Amniotic epithelial cell (primary cell): Measurements from ENCODE around the gene TNRC6A.
A peak's percentile ranks its signal among the peaks of the same experiment; 100 is the strongest.
"Not testable (repeated sequence)": the region's sequence is repeated elsewhere in the genome, so short reads cannot be mapped to it uniquely, and the experiment has no call there.

ENCODE experiments used
- DNase-seq: peaks from one replicate; pipeline ENCODE4 v3.0.0-alpha.2; 2010; ENCODE audit warnings: low read depth

TNRC6A gene

DNA sequence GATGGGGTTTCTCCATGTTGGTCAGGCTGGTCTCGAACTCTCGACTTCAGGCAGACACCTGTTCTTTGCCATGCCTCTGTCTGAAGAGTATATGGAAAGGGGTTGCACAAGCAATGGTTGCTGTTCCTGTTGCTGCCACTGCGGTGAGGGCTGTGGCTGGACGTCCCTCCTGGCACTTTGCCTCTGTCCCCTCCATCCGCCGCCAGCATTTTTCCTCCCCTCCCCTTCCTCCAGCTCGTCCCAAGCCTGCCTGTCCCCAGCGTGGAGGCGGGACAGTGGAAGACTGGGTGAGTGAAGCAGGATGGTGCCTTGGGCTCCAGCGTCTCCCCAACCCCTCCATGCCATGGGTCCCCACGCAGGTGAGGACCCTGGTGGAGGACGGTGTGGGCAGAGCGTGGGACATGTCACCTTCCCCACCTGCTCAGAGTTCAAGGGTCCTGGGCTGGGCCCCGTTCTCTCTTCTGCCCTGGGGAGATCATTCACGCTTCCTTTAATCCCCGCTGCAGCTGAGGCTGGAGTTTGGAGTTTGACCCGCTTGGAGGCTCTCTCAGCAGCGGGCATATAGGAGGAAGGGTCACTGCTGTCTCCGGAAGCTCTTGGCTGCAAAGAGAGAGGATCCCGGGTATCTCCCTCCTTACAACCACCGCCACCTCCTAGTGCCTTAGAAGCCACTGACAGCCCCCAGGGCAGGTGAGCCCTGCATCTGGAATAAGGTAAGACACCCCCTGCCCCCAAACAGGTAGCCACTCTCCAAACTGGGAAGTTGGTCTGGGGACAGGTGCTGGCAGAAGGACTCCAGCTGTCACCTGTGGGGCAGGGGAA, 116.5 kb downstream of the TNRC6A start, which contains the start of gene SLC5A11:
Gene SLC5A11 (plus strand): TSS at position 238 of the 822 bp plus-strand sequence. CDS start 12,681 bp downstream, outside the sequence.
- DNase-seq, result no peak

DNA sequence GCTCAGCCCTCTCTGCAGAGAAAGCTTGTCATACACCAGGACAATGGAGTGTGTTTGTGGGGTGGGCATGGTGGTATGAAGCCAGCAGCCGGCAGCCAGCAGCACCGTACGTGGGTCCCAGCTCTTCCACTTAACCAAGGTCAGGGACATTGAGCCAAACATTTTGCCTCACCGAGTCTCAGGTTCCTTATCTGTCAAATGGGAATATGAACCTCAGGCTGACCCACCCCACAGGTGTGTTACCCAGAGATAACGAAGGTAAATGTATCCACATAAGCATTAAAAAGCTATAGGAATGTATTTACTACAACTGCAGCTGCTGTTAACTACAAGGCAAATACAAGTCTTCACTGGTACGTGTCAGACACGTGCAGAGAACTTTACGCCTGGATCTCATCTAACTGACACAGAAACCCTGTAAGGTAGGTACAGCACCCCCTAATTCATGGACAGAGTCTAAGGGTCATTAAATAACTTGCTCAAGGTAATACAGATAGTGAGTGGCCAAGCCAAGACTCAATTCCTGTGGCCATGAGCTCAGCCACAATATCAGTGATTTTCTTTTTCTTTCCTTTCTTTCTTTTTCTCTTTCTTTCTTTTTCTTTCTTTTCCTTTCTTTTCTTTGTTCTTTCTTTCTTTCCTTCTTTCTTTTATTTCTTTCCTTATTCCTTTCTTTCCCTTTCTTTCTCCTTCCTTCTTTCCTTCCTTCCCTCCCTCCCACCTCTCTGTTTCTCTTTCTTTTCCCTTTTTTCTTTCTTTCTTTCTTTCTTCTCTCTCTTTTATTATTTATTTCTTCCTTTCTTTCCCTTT, 117.3 kb downstream of the TNRC6A start:
- DNase-seq, result no peak

DNA sequence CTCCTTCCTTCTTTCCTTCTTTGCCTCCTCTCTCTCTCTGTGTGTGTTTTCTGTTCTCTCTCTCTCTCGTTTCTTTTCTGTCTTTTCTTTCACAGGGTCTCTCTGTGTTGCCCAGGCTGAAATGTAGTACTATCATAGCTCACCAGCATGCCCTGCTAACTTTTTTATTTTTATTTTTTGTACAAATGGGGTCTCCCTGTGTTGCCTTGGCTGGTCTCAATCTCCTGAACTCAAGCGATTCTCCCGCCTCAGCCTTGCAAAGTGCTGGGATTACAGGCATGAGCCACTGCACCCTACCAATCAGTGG, 117.9 kb downstream of the TNRC6A start:
- no peak for DNase-seq

DNA sequence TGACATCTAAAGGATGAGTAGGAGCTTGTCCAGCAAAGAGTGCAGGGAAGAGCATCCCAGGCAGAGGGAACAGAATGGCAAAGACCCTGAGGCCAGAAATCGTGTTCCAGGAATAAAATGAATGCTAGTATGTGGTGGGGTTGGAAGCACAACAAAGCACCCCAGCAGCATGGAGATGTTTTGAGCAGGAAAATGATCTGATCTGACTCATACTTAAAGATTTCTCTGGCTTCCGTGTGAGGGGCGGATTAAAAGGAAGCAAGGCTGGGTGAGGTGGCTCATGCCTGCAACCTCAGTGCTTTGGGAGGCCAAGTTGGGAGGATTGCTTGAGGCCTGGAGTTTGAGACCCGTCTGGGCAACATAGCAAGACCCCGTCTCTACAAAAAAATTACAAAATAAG, 118.6 kb downstream of the TNRC6A start:
- peak; percentile 75 for DNase-seq

DNA sequence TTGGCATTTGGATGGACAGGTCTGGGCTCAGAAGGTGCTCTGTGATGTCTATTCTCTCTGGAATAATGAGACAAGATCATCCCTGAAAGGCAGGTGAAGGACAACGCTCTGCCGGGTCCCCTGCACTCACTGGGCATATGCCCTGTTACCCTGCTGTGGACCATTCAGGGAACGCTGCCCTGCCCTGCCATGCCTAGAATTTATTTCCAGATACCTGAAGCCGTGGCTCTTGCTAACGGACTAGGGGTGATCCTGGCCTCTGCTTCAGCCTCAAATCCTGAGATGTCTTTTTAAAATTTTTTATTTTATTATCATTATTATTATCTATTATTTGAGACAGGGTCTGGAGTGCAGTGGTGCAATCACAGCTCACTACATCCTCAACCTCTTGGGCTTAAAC, 120.2 kb downstream of the TNRC6A start:
- DNase-seq, result no peak

DNA sequence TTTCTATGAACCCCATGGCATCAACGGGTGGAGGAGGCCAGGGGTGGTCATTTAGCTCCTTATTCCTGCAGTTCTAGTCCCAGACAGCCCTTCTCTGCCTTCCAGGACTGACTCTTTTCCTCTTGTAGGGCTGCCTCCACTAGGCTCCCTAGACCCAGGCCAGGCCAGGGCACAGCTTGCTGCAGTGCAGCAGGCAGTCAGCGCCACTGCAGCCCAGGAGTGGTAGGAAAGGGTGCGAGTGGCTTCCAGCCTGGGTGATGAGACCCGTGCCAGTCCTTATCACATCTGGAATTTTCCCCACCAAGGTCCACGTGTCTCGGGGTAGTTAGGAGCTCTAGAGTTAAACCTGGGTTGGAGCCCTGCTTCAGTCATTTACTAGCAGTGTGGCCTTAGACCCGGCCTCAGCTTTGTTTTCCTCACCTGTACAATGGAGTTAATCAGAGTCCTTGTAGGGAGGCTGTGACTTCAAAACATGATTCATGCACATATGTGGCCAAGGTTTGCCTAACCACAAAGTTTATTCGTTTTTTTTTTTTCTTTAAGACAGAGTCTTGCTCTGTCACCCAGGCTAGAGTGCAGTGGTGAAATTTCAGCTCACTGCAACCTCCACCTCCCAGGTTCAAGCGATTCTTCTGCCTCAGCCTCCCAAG, 121.0 kb downstream of the TNRC6A start:
- DNase-seq, result peak; percentile 81

DNA sequence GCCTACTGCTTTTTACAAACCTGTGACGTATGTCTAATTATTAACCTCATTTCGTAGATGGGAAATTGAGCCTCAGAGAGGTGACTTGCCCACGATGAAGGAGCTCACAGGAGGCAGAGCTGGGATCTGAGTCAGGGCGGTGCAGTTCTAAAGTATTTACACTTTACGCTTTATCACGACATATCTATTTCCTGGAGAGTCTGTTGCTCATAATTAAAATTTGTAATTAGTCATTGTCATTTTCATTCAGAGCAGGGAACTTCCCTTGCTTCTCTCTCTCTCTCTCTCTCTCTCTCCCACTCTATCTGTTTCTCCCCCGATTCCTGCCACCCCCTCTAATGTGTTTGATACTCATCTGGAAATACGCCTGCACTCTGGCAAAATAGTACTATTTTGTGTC, 122.2 kb downstream of the TNRC6A start:
- peak; percentile 82 for DNase-seq

DNA sequence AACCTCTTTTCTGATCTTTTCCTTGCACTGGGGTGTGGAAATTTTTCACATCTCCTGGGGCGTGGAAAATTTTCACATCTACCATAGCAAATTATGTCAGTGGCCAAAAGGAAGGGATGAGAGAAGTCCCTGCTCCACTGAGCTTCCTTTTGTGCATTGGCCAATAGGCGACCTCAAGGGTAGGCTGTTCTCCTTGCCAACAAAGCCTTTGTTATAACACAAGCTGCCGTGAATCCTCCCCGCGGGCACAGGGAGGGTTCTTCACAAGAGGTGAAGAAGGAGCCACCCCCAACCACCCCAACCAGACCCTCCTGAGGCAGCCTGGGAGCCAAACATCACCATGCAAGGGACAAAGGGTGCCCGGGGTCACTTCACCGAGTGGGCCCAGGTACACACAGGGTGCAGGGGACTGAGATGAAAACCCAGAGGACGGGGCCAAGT, 122.8 kb downstream of the TNRC6A start:
- peak; percentile 66 for DNase-seq

DNA sequence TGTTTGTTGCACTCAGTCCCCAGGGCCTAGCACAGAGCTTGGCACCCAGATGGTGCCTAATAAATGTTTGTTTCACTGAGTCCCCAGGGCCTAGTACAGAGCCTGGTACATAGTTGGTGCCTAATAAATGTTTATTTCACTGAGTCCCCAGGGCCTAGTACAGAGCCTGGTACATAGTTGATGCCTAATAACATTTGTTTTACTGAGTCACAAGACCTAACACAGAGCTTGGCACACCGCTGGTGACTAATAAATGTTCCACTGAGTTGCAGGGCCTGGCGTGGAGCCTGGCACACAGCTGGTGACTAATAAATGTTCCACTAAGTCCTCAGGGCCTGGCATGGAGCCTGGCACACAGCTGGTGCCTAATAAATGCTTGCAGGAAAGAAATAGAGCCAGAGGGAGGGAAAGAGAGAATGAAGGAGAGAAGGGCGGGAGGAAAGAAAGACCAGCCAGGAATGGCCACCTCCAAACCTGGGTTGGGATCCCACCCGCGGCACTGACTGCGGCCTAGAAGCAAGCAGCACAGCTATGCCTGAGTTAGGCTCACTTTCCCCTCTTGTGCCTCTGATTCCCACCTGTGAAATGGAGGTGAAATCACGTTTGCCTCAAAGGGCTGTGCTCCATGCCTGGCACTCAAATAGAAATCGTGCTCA, 123.8 kb downstream of the TNRC6A start:
- DNase-seq, result peak; percentile 42

DNA sequence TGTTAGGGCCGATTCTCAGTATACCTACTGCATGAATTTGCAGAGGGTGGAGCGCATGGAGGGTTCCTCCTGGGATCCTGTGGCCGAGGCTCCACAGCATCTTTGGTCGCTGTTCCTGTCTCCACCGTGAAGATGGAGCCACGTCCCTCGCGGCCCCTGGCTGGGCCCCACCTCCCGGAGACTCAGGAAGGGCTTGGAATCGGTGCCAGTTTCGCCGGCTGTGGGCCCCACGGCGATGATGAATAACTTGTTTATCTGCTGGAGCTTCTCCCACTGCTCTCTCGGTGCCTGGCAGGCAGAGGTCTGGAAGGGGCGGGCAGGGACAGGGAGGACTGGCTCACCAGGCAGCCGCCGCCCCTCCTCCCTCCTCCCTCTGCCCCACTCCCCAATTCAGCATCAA, 124.4 kb downstream of the TNRC6A start:
- DNase-seq, result peak; percentile 96

DNA sequence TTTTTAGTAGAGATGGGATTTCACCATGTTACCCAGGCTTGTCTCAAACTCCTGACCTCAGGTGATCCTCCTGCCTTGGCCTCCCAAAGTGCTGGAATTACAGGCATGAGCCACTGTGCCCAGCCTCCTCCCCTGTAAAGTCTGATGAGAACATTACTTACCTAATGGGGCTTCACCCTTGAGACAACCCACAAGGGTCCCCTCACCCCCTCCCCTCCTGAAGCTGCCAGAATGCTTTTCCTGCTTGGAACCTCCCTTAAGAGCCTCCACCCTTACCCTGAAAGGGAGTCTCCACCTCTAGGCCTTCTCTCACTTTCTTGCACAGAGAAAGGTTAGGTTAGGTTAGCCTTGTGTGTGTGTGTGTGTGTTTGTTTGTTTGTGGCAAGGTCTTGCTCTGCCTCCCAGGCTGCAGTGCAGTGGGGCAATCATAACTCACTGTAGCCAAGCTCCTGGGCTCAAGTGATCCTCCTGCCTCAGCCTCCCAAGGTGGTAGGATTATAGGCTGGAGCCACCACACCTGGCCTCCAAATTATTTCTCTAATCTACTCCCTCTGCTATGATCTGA, 125.2 kb downstream of the TNRC6A start:
- peak; percentile 62 for DNase-seq

DNA sequence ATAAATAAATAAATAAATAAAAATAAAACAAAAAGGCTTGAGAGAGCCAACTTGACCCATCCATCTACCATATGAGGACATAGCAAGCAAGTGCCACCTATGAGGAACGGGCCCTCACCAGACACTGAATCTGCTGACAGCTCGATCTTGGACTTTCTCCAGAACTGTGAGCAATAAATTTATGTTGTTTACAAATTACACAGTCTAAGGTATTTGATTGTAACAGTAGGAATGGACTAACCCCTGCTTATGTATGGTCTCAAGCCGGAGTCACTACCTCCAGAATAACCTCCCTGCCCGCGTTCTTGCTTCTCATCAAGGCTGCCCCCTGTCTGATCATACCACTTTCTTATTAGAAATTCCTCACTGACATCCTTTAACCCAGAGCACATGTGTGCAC, 126.2 kb downstream of the TNRC6A start:
- peak; percentile 88 for DNase-seq

DNA sequence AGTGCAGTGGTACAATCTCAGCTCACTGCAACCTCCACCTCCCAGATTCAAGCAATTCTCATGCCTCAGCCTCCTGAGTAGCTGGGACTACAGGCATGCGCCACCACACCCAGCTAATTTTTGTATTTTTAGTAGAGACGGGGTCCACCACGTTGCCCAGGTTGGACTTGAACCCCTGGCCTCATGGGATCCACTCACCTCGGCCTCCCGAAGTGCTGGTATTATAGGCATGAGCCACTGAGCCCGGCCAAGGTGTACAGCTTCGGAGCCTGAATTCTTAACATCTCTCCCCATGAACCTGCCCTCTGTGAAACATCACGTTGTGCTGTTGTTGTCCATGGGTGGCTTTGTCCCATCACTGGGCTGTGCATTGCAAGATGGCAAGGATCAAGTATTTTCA, 127.4 kb downstream of the TNRC6A start:
- DNase-seq, result not testable (repeated sequence)

DNA sequence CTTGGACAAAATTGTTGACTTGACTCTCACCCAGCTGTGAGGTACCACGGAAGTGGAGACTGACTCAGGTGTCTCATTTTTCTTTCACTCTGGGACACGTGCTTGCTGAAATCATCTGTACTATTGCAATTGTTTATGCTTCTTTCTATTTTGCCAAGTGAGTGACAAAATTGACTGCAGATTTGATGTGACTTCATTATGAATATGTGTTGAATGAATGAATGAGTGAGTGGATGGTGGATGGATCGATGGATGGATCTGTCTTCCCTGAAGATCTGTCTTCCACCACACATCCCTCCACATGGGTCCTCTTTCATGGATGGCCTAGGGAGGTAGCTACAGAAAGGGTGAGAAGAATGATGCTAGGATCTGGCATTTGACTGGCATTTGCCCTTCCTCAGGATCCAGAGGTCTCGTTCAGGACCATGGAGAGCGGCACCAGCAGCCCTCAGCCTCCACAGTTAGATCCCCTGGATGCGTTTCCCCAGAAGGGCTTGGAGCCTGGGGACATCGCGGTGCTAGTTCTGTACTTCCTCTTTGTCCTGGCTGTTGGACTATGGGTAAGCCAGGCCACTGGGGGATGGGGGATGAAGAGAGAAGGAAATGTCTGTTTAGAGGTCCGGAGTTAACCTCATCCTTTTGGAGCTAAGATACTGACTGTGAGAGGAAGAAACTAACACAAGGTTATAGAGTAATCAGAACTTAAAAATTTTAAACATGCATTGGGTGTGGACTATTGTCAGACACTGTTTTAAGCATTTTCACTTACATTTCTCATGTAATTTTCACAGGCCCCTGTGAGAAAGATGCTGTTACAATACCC, 129.0 kb downstream of the TNRC6A start:
- peak; percentile 63 for DNase-seq

DNA sequence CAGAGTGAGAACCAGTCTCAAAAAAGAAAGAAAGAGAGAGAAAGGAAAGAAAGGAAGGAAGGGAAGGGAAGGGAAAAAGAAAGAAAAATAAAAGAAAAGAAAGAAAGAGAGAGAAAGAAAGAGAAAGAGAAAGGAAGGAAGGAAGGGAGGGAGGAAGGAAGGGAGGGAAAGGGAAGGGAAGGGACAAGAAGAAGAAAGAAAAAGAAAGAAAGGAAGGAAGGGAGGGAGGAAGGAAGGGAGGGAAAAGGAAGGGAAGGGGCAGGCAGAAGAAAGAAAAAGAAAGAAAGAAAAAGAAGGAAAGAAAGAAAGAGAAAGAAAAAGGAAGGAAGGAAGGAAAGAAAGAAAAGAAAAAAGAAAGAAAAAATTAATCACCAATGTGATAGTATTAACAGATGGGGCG, 132.0 kb downstream of the TNRC6A start:
- no peak for DNase-seq

DNA sequence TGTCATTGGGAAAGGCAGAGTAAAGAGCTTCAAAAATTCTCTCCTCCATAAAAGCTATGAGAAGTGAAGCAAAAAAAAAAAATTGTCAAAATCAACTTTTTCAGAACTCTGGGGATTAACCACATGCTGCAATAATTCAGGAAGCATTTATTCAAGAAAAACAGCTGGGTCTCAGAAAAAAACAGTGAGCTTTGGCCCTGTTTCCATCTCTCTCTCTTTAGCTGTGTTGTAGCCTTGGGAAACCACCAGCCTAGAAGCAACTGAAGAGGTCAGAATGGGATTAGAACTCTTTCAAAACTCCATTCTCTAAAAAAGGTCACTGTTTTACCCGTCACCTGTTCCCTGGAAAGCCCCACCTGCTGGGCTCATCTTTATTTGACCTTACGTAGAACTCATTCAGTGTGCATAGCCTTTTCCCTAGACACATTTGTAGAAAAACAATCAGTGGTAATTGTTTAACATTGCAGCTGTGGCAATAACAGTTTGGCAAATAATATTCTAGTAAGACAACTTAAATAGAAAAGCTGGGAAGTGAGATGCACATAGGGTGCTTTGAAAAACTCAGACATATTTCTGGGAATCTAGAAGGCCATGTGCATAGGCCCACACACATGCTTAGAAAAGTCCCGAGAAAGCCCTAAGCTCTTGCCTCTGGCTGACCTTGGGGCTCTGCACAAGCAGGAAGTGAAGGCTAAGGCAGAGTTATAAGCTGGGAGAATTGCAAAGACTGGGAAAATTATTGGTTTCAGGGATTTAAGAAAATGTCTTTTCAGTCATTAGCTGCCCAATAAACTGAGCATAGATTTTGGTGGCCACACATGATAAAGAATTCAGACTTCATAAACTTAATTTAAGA, 134.4 kb downstream of the TNRC6A start:
- DNase-seq, result no peak

DNA sequence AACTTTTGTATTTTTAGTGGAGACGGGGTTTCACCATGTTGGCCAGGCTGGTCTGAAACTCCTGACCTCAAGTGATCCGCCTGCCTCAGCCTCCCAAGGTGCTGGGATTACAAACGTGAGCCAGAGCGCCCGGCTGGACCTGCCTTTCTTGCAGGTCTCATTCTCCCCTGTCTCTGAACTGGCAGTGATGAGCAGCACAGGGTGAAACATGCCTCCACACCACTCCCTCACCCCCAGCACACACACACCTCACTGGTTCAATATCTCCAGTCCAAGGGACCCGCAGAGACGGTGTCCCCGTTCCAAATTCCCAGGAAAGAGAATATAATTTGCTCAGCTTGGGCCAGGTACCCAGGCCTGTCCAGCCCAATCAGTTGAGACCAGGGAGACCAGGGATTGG, 139.6 kb downstream of the TNRC6A start:
- no peak for DNase-seq

DNA sequence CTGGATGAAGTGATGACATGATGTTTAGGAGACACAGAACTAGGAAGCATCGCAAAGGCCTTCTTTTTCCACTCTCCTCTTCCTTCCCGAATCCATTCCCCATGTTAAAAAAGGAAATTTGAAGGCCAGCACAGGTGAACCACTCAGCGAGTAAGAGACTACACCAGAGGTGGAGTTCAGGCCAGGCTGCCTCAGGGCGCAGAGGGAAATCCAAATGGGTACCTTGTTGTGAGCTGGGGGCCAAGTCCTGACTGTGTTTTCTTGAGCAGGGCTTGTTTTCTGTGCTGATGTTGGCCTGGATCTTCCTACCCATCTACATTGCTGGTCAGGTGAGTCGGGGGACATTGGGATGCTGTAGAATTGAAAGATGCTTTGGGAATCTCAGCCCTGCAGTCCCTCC, 142.4 kb downstream of the TNRC6A start:
- DNase-seq, result no peak

DNA sequence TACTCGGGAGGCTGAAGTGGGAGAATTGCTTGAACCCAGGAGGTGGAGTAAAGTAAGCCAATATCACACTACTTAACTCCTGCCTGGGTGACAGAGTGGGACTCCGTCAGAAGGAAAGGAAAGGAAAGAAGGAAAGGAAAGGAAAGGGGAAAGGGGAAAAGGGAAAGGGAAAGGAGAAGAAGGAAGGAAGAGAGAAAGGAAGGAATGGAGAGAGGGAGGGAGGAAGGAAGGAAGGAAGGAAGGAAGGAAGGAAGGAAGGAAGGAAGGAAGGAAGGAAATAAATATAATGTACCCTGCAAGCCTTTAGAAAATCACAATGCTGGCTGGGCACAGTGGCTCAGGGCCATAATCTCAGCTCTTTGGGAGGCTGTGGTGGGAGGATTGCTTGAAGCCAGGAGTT, 143.6 kb downstream of the TNRC6A start:
- DNase-seq, result no peak

DNA sequence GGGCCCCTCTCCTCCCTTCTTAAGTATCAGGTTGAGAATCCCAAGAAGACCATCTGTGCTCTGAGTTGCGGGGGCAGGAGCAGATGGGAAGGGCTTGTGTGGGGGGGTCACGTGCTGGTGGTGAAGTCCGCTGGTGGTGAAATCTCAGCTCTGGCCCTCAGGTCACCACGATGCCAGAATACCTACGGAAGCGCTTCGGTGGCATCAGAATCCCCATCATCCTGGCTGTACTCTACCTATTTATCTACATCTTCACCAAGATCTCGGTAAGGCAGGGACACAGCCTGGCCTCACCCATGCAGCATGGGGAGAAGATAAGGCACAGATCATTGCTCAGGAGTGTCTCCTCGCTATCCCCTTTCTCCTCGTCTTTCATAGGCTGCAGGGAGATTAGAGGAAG, 146.0 kb downstream of the TNRC6A start:
- no peak for DNase-seq
